GM23248 (cell line): ENCODE data around the gene RPL3. TPM values are rescaled to one million over a fixed set of nuclear protein-coding genes. Genes with fewer than 3 reads are reported as not detected.

Experiments used
- DNase-seq: peaks from one replicate; pipeline ENCODE4 v3.0.0-alpha.2; 2015
- H2AFZ ChIP-seq: fragments of 200-600 bp; sonication (generic); 2 replicates; pipeline ENCODE4 v1.6.1; 2016; ENCODE audit warnings: antibody characterized with exemption
- H3F3A ChIP-seq: fragments of 200-600 bp; sonication (generic); 2 replicates; pipeline ENCODE4 v1.6.1; 2016; ENCODE audit warnings: mild to moderate bottlenecking, antibody characterized with exemption, mixed run types; ENCODE audit not compliant: insufficient read depth
- H3K27ac ChIP-seq: fragments of 200-600 bp; sonication (generic); 2 replicates; pipeline ENCODE4 v1.5.1; 2016; ENCODE audit warnings: mild to moderate bottlenecking
- H3K27me3 ChIP-seq: fragments of 200-600 bp; sonication (generic); replicated peaks from 2 replicates; pipeline ENCODE4 v1.6.1; 2016; ENCODE audit warnings: mild to moderate bottlenecking; ENCODE audit not compliant: insufficient read depth
- H3K36me3 ChIP-seq: fragments of 200-600 bp; sonication (generic); 2 replicates; pipeline ENCODE4 v1.6.1; 2016; ENCODE audit warnings: low read depth, mild to moderate bottlenecking
- H3K4me1 ChIP-seq: fragments of 200-600 bp; sonication (generic); 2 replicates; pipeline ENCODE4 v1.6.1; 2016; ENCODE audit warnings: mild to moderate bottlenecking; ENCODE audit not compliant: insufficient read depth
- H3K4me2 ChIP-seq: fragments of 200-600 bp; sonication (generic); one replicate; pipeline ENCODE4 v1.6.1; 2016; ENCODE audit warnings: mild to moderate bottlenecking; ENCODE audit not compliant: unreplicated experiment
- H3K4me3 ChIP-seq: fragments of 200-600 bp; sonication (generic); 2 replicates; pipeline ENCODE4 v1.5.1; 2016; ENCODE audit warnings: mild to moderate bottlenecking
- H3K79me2 ChIP-seq: fragments of 200-600 bp; sonication (generic); 2 replicates; pipeline ENCODE4 v1.6.1; 2016; ENCODE audit warnings: mild to moderate bottlenecking; ENCODE audit not compliant: insufficient read depth
- H3K9ac ChIP-seq: fragments of 200-600 bp; sonication (generic); 2 replicates; pipeline ENCODE4 v1.6.1; 2016; ENCODE audit warnings: mild to moderate bottlenecking
- H3K9me2 ChIP-seq: fragments of 200-600 bp; sonication (generic); 2 replicates; pipeline ENCODE4 v1.6.1; 2016; ENCODE audit warnings: mixed run types, mild to moderate bottlenecking, moderate library complexity; ENCODE audit not compliant: insufficient read depth
- H3K9me3 ChIP-seq: fragments of 200-600 bp; sonication (generic); one replicate; pipeline ENCODE4 v1.6.1; 2017; ENCODE audit warnings: low read depth
- H4K20me1 ChIP-seq: fragments of 200-600 bp; sonication (generic); 2 replicates; pipeline ENCODE4 v1.6.0; 2016; ENCODE audit not compliant: insufficient read depth
- EZH2 ChIP-seq: fragments of 200-600 bp; sonication (generic); IDR thresholded peaks from 2 replicates; pipeline ENCODE4 v1.6.1; 2018; ENCODE audit warnings: antibody characterized with exemption, mild to moderate bottlenecking; ENCODE audit not compliant: insufficient read depth, poor library complexity, severe bottlenecking
- EZH2phosphoT487 ChIP-seq: fragments of 200-600 bp; sonication (generic); IDR thresholded peaks from 2 replicates; pipeline ENCODE4 v1.6.1; 2018; ENCODE audit warnings: antibody characterized with exemption, moderate library complexity, mild to moderate bottlenecking, low read depth; ENCODE audit not compliant: insufficient read depth
- WGBS, 2 experiments: methylation state at CpG; one replicate each; pipeline ENCODE4 v1.1.6; 2015 to 2017; ENCODE audit warnings: low lambda C conversion rate in 2 of 2, low coverage in 1 of 2; ENCODE audit errors: missing lambda C conversion rate in 2 of 2; 5-methylcytosine and 5-hydroxymethylcytosine counted together
- in situ Hi-C: fragments of 300-500 bp; cut with MboI; formaldehyde crosslinking; loops from 2 replicates; pipeline ENCODE4 v1.15.0; 2020
- polyA plus RNA-seq: library from polyadenylated mRNA; unstranded; fragments of >200 nt; fragmentation: Nextera tagmentation; extraction: Ambion mirVana; gene quantifications from 2 replicates; pipeline ENCODE4 v1.2.1, GENCODE V29; 2016
- total RNA-seq: library from RNA; depleted of rRNA; stranded (reverse); fragments of >200 nt; shearing (Covaris generic); gene quantifications from 2 replicates; pipeline ENCODE4 v1.2.3, GENCODE V29; 2014

The RPL3 gene
- total and polyA plus RNA-seq, 2 experiments from 2014 or later, result 920 to 2,353 TPM

DNA sequence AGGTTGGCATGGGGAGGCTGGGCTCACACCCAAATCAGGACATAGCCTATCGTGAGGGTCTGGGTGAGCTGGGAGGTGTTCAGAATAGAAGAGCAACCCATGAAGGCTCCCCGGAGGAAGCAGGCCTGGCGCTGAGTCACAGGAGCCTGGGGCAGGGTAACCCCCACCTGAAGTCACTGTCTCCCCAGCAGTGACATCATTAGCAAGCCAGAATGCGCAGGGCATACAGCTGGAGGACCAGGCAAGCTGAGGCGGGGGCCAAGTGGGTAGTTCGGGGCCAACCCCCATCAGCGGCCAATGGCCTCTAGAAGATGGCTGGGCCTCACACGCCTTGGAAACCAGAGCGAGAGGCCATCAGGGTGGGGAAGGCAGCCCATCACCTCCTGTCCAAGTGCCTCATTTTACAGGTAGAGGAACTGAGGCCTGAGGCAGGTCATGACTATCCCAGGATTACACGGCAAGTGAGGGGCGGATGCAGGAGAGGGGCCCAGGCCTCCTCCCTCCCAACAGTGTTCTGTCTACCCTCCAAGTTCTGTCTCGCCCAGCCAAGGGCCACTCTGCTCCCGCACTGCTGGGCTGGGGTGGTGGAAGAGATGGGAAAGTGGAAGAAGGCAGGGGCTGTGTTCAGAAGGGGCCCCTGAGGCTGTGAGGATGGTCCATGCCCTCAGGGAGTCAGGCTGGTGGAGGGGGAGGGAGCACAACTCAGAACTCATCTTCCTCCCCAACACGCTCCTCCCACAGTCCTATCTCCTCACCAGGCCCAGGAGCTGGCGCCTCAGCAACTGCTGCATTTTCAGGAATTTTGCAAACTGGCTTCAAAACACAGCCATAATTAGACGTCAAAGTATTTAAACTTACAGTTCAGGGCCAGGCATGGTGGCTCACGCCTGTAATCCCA is 24.6 kb downstream of the RPL3 start:
- Histone ChIP-seq H3K36me3 (no peaks in the 10 kb centered on the region), H3K9me3 (no peaks in the 10 kb centered on the region), H3K4me1 (peaks cover 6% of the 10 kb centered on the region), H3K4me3 (no peak overlapping the region), H3K79me2 (no peaks in the 10 kb centered on the region), H3K27ac (no peak overlapping the region), H2AFZ (no peak overlapping the region), H4K20me1 (no peaks in the 10 kb centered on the region), H3K27me3 (no peaks in the 10 kb centered on the region), H3K4me2 (no peak overlapping the region), H3K9ac (no peak overlapping the region), H3K9me2 (no peaks in the 10 kb centered on the region), H3F3A (no peaks in the 10 kb centered on the region)
- TF ChIP-seq EZH2phosphoT487 (no peak), EZH2 (no peak)
- 93% methylated on average over 17 of the region's 17 CpGs for WGBS, 2 experiments
- DNase-seq, result no peak
- in situ Hi-C loops, result no loop called here

DNA sequence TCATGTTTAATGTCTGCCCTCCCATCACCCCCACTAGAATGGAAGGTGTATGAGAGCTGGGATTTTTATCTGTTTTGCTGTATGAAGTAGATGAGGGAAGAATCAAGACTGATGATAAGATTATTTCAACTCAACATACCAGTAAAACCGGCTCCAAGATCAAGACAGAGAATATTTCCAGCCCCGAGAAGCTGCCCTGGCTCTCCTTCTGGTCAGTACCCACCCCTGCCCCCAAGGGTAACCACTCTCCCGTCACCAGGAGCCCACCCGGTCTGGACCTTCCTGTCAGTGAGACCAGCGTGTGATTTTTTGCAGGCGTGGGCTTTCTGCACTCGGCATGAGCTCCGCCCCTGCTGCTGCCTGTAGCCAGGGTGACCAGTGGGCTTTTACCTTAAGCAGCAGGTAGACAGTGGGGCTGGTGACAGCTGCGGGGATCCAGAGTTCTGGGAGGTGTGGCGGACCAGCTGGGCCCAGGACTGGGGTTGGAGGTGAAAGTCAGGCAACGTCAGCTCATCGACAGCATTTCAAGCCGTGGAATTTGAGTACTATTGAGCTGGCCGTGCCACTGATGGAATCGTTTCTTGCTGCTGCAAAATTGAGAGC is 25.6 kb downstream of the RPL3 start:
- no peaks in the 10 kb centered on the region for H3F3A ChIP-seq
- H3K4me2 ChIP-seq, result no peak overlapping the region
- DNase-seq, result no peak
- no peak overlapping the region for H3K9ac ChIP-seq
- no peaks in the 10 kb centered on the region for H3K79me2 ChIP-seq
- no peak overlapping the region for H3K4me3 ChIP-seq
- no peaks in the 10 kb centered on the region for H3K9me2 ChIP-seq
- TF ChIP-seq EZH2 (no peak), EZH2phosphoT487 (no peak)
- H3K9me3 ChIP-seq, result no peaks in the 10 kb centered on the region
- H3K4me1 ChIP-seq, result peaks cover 6% of the 10 kb centered on the region
- no peaks in the 10 kb centered on the region for H4K20me1 ChIP-seq
- H3K27ac ChIP-seq, result no peak overlapping the region
- H3K36me3 ChIP-seq, result no peaks in the 10 kb centered on the region
- 83 to 84% methylated on average over 15 of the region's 15 CpGs for WGBS, 2 experiments
- H2AFZ ChIP-seq, result no peak overlapping the region
- no peaks in the 10 kb centered on the region for H3K27me3 ChIP-seq
- in situ Hi-C loops, result no loop called here

DNA sequence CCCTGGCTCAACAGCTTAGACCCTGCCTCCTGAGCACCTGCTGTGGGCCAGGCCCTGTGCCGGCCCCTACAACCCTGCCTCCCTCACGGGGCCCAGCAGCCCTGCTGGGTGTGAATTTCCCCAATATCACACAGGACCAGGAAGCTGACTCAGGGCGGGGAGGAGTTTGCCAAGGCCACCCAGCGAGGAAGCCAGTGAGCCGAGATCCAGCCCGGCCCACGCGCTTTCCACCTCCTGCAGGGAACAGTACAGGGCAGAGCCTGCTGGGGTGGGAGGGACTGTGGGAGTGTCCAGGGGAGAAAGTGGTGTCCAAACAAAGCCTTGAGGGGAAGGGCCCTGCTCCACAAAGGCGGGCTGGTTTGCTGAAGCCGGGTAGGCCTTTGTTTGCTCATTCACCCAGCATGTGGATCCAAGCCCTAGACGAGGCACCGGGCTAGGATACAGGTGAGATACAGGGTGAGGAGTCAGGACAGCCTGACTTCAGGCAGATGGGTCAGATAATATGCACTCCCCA is 26.8 kb downstream of the RPL3 start:
- Histone ChIP-seq H3K36me3 (no peaks in the 10 kb centered on the region), H3K9me2 (no peaks in the 10 kb centered on the region), H3K9ac (peak overlapping the region; percentile 40), H2AFZ (peak overlapping the region; percentile 0), H3K4me1 (peaks cover 6% of the 10 kb centered on the region), H4K20me1 (no peaks in the 10 kb centered on the region), H3K4me2 (peak overlapping the region; percentile 57), H3K79me2 (no peaks in the 10 kb centered on the region), H3F3A (no peaks in the 10 kb centered on the region), H3K4me3 (no peak overlapping the region), H3K27me3 (no peaks in the 10 kb centered on the region), H3K9me3 (no peaks in the 10 kb centered on the region), H3K27ac (peak overlapping the region; percentile 35)
- peak; percentile 95 for DNase-seq
- 11% methylated on average over 12 of the region's 12 CpGs for WGBS, 2 experiments
- TF ChIP-seq EZH2phosphoT487 (no peak), EZH2 (no peak)
- in situ Hi-C loops, result no loop called here

DNA sequence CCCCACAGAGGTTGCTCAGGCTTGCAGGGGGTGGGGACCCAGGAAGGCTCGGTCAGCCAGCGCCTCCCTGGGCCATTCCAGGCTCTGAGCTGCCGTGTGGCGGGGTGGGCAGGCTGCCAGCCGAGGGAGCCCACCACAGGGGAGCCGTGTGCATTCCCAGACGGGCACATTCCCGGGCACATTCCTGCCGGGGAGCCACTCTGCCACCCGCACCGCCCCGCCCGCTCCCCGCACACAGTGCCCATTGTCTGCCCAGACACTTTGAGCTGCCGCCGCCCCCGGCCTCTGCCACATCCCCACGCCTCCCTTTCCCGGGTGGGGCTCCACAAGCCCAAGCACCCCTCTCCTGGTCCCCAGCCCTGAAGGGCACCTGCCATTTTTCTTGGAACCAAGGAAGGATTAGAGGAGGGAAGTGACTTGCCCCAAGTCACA is 27.4 kb downstream of the RPL3 start:
- no peak for TF ChIP-seq EZH2
- TF ChIP-seq EZH2phosphoT487, result no peak
- peaks cover 6% of the 10 kb centered on the region for H3K4me1 ChIP-seq
- no peaks in the 10 kb centered on the region for H3K79me2 ChIP-seq
- H3K9me2 ChIP-seq, result no peaks in the 10 kb centered on the region
- no peaks in the 10 kb centered on the region for H3K36me3 ChIP-seq
- 69 to 86% methylated on average over 5 to 15 of the region's 19 CpGs for WGBS, 2 experiments
- peak overlapping the region; percentile 40 for H3K9ac ChIP-seq
- DNase-seq, result peak; percentile 15
- peak overlapping the region; percentile 35 for H3K27ac ChIP-seq
- H3K4me3 ChIP-seq, result no peak overlapping the region
- no peaks in the 10 kb centered on the region for H3K27me3 ChIP-seq
- H2AFZ ChIP-seq, result peak overlapping the region; percentile 0
- H3F3A ChIP-seq, result no peaks in the 10 kb centered on the region
- no peaks in the 10 kb centered on the region for H4K20me1 ChIP-seq
- H3K4me2 ChIP-seq, result peak overlapping the region; percentile 57
- H3K9me3 ChIP-seq, result no peaks in the 10 kb centered on the region
- in situ Hi-C loops, result no loop called here
